Measurements from ENCODE around the gene CHD9.
"Not testable (repeated sequence)": the region's sequence is repeated elsewhere in the genome, so short reads cannot be mapped to it uniquely, and the experiment has no call there.

Gene CHD9

GRCh38 chr16:53075461-53075860 lies 20.7 kb downstream of the CHD9 start:
- DNase-seq = not testable (repeated sequence)

DNA sequence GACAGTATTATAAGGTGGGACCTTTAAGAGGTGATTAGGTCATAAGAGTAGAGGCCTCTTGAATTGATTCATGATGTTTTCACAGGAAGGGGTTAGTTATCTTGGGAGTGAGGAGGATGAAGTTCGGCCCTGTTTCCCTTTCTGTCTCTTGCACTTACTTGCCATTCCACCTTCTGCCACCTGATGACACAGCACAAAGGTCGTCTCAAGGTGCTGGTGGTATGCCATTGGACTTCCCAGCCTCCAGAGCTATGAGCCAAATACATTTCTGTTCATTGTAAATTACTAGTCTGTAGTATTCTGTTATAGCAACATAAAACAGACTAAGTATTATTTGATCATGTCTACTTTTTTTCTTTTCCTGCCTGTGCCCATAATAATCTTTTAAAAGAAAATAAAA lies 23.5 kb downstream of the CHD9 start:
- DNase-seq = no peak

DNA sequence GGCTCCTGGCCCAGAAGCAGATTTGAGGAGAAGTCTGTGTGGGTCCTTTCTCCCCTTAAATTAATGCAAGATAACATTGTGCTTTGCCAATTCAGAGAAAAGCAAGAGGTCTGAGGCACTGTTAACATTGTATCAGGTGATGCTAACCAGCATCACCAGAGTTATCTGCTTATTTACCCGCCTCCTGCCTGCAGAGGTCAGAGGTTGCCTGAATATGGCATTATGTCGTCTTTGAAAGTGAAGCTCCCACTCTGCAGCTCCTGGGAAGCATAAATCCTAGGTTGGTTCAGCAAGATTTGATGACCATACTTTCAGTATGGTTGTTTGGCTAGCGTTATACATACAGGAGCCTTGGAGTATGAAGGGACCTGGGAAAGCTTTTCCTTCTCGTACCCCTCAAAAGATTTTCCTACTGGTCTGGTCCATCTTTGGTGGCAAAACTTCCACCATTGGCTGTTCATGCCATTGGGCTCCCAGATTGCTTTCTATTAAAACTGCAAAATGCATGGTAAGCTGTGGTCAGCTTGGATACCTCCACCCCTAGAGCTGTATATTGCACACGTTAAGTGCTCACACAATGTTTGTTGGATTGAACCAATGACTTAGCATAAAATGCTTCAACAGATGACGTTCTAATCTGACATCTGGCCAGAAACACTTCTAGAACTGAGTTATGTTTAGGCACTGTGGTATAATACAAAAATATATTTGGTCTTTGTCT lies 24.1 kb downstream of the CHD9 start:
- DNase-seq = no peak

DNA sequence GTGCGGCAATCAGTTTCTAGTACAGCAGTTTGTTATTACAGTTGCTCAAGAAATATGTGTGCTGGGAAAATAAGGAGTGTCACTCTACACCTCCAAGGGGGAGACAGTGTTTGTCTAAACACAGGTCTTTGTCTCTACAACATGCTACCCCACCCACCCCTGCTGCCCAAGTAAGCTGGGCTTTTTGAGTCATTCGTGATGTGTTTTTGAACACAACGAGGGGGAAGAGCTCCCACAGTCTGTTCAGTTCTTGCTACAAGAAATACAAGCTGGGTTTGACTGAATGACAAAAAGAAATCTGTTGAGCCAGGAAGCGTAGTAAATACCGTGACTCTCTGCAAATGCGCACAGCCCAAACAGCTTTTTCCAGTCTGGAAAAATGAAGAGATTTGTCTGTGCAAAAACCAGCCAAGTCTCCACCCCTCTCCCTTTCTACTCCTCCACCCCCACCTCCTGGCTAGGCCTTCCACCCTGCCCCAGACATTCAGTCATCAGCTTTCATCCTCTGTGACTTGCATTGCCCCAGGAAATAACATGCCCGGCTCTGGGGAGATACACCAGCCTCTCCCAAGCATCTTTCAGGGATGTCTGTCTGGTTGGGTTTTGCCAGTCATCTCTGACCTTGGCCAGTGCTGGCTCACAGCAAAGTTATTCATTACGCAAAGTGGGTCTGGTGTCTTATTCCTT lies 25.7 kb downstream of the CHD9 start:
- no peak for DNase-seq

GRCh38 chr16:53081032-53081424 lies 26.2 kb downstream of the CHD9 start:
- no peak for DNase-seq

GRCh38 chr16:53081686-53082407 lies 27.1 kb downstream of the CHD9 start:
- DNase-seq = no peak

- DNase-seq = no peak
Observed at GRCh38 chr16:53082509-53082908, 27.7 kb downstream of the CHD9 start.

GRCh38 chr16:53083119-53083518 lies 28.3 kb downstream of the CHD9 start:
- DNase-seq = no peak

- no peak for DNase-seq
Observed at GRCh38 chr16:53084141-53084541, 29.4 kb downstream of the CHD9 start.

GRCh38 chr16:53084746-53085334 lies 30.0 kb downstream of the CHD9 start:
- DNase-seq = no peak

DNA sequence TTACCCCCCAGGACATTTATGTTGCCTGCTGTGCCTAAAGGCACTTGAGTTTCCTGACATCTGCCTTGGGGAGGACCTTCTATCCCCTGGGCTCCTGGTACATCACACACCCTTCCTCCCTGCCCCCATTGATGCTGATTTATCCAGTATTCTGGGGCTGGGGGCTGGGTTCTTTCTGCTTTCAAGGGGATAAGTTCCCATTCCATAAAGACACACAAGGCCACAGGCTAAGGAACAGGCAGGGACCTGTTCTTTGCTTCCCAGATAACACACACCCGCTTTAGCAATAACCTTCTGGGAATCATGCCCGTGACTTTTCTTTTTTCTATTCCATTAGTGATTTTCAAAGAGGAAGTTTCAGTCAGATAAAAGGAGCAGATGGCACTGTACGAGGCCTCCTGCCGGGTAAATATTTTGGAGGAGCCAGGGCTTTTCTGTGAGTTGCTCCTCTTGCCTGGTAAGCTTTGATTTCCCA lies 30.6 kb downstream of the CHD9 start:
- DNase-seq = no peak

GRCh38 chr16:53085931-53086421 lies 31.2 kb downstream of the CHD9 start:
- no peak for DNase-seq

DNA sequence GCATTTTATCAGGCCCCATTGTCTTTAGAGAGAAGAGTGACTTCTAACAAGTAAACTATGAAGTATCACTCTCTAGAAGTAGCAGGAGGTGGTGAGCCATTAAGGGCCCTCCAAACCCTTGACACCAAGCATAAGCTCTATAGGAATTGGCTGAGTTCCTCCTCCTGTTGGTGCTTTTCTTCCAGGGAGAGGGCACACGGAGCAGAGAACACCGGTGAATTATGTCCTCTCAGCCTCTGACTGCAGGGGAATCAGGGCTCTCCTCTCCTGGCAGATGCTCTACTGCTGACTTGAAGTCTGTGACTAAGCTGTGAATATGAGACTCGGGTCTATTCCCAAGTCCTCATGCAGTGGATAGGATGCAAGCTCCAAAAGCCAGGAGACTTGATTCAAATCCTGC lies 32.3 kb downstream of the CHD9 start:
- no peak for DNase-seq

DNA sequence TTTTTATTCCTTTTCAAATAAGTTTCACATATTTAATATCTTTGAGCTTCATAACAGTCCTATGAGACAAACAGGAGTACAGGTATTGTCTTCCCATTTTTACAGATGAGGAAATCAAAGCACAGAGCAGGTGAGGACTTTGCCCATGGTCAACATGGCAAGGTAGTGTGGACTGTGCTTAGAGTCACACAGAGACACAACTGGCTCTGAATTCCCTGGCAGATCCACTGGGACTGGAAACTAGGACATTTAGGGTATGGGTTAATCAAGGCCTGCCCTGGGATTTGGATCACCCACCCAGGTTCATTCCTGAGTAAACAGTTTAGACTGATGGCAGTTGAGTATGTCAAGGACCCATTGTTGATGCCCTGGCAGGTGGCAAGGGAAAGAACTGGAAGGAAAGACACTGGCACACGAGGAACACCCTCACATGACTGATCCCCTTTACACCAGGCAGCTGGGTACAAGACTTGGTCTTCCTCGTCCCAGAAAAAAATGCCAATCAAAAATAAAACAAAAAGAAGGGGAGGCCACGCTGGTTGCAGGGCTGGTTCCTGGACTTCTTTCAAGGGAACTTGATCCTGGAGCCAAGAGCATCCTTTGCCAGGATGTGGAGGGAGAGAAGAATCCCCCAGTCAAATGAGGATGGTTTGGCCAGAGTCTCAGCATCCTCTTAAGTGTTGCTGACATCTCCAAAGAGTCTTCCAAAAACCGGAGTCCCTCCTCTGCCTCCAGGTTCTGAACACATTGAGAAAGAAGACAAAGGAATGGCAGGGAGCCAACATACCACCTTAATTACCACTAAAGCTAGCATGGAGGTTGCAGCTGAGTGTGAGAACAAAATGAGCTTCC lies 34.9 kb downstream of the CHD9 start:
- no peak for DNase-seq

GRCh38 chr16:53090286-53090590 lies 35.4 kb downstream of the CHD9 start:
- no peak for DNase-seq

DNA sequence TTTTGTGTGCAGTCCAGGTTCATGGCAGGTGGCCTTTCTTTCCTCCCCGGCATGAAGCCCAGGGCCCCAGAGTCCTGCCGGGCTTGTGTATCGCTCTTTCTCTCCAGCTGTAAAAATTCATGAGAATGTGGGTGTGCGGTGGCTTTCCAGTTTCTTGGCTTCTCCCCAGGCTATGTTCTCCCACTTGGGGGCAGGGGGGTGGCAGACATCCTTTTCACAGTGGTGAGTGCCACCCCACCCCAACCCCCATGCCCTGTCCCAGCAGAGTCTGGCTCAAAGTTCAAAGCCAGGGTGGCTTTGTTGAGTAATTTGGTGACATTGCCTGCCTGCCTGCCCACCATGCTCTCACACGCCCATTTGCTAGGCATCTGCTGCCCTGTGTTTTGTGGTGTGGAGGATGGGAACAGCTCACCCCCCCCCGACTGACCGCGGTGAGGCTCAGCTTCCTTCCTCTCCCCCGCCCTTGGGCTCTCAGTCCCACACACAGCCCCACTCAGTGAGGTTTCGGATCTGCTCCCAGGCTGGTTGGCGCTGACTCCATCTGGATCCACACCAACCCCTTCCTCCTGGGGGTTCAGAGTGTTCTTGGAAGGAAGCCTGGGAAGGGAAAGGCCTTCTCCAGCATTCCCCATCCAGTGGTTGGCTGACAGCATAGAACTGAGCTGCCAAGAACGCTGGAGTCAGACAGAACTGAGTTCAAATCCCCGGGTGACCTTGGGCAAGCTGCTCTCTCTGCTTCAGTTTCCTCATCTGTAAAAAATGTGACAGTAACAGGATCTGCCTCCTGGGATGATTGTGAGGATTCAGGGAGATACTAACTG lies 36.0 kb downstream of the CHD9 start:
- peak; percentile 24 for DNase-seq

- DNase-seq = no peak
Observed at GRCh38 chr16:53091466-53092211, 36.8 kb downstream of the CHD9 start.

DNA sequence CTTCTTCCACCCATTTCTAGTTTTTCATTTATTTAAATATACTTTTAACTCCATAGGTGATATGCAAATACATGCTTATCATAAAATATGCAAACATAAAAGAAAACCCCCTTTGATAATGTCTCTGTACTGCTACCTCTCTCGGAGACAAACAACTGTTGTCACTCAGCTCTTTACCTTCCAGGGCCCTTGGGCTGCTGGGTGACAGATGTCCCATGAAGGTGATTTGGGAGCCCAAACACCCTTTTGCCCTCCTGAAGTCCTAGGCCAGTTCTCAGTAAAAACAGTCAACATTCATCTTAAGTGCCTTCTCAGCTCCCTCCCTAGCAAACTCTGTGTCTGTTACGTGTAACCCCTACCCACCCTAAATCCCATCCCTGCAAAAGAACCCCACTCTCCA lies 37.5 kb downstream of the CHD9 start:
- DNase-seq = no peak

DNA sequence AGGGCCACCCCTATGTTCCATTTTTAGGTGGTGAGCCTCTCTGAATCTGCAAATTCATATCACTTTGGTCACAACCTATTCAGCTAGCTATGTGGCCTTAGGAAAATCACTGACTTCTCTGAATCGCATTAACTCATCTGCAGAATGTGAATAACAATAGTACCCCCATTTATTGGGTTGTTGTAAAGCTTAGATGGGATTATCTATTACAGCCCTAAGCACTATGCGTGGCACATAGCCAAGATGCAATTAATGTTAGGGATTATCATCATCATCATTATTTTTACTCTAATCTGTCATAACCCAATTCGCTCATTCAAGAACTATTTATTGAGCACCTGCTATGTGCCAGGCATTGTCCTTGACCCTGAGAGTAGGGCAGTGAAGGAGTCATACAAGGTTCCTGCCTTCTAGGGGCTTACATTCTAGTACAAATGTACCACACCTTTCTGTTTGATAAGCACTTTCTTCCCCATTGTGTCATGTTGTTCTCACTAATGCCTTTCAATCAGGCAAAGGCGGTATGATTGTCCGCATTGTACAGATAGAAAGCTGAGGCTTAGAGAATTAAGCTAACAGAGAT lies 38.5 kb downstream of the CHD9 start:
- DNase-seq = no peak

- DNase-seq = peak; percentile 49
Observed at GRCh38 chr16:53094013-53094630, 39.3 kb downstream of the CHD9 start.

Data from KG1 (cell line).